ENCODE measurements around the gene TMEM14B.
"Not testable (repeated sequence)": the region's sequence is repeated elsewhere in the genome, so short reads cannot be mapped to it uniquely, and the experiment has no call there.

TMEM14B gene

DNA sequence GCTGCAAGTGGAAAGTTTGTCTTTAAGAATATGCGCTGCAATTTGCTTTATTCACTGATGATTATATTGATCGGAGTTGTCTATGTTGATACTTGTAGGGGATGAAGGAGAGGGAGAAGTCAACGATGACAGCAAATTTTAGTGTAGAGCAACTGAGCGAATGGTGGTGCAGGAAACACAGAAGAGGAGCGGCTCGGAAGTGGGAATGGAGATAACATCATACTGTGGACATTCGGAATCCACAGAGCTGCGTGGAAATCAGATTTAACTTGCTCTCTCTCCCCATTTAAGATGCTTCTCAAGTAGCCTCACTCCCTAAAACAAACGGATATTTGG, 722 bp upstream of the TMEM14B start:
- DNase-seq (ENCODE audit: low spot score): no peak

DNA sequence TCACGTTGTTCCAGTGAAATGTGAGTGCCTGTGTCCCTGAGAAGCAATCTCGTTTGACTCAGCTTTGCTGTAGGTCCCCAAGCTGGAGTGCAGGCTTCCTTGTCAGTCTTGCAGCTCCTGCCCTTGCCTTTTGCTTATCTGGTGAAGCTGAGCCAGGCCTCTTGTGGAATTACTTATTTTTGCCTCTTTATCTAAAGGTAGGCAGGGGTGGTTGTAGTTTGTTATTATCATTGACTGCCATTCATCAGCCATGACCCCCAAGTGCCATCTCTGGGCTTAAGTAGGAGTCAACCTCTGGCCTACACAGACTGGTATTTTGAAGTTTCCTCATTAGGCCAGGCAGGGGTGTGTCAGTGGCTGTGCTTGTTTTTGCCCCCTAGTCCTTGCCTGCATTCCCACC, 2.1 kb downstream of the TMEM14B start:
- no peak for DNase-seq (ENCODE audit: low spot score)

DNA sequence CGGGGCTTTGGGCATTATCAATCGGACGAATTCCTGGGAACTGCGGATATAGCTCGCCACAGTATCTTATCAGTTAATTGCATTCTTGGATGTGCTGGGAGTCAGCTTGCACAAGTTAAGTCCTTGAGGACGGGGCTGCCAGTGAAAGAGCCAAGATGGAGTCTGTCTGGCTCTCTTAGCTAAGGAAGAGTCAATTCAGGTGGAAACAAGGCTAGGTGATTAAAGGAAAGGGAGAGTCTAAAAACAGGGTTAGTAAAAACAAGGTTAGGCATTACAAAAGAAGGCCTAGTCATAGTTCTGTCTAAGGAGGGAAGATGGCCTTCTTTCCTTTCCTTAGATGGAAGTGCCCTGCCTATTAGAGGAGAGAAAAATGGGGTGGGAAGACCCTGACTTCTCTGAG, 3.0 kb downstream of the TMEM14B start:
- DNase-seq (ENCODE audit: low spot score): not testable (repeated sequence)

DNA sequence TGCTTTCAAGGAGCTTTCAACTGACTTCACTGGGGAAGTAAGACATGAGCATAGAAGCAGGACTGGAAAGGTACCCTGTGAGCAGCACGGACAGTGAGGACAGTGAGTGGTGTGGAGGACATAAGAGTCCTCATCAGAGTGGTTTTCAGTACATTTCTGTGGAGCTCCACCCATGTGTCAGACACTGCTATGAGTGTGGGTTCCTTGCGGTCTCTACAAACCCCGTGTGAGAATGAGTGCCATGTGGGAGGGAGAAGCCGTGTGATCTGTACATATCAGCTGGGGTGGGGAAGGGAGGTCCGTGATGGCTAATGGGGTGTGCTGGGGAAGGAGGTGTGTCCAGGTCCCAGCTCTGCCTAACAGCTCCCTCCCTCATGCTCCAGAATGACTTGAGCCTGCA, 4.2 kb downstream of the TMEM14B start:
- DNase-seq (ENCODE audit: low spot score): not testable (repeated sequence)

DNA sequence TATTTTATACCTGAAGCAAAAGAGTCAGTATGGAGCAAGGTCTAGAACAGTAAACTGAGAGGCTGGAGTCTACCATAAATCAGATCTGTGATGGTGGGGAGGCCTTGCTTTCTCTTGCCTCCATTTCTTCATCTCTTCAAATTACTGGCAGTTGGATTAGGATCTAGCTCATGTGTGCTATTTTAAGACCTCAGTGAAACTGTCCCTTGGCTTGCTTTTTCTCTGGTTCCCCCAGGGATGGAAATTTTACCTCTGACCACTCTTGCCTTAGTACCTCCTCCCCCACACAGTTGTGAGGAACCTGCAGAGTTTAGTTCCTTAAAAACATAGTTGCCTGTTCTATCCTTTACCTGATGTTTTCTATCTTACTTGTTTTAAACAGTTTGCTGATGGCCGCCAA, 8.5 kb downstream of the TMEM14B start:
- DNase-seq (ENCODE audit: low spot score): no peak

DNA sequence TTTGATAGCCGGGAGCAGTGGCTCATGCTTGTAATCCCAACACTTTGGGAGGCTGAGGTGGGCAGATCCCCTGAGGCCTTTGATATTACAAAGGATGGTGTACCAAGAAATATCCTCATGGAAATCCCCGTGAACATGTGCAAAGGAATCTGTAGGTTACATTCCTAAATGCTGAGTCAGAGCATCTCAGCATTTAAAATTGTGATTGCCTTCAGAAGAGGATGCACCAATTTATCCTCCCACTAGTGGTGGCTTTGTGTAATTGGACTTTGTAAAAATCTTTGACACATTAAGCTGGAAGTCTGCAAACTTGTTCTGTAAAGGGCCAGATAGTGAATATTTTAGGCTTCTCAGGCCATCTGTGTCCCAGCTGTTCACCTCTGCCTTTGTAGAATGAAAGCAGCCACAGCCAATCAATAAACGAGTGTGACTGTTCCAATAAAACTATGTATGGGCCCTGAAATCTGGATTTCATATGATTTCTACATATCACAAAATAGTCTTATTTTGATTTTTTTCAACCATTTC, 11.8 kb downstream of the TMEM14B start:
- DNase-seq (ENCODE audit: low spot score): peak; percentile 22

DNA sequence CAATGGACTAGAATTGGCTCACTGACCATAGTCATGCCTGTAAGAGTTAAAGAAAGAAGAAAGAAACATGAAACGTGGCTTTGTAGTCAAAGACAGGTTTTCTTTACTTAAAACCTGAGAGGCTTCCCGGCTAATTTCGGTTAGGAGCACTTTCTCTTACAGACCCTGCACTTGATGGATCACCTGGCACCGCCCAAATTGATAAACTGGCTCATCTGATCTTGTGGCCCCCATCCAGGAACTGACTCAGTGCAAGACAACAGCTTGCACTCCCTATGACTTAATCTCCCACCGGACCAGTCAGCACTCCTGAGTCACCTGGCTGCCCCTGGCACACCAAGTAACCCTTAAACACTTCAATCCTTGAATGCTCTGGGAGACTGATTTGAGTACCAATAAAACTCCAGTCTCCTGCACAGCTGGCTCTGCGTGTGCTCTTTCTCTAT, 12.3 kb downstream of the TMEM14B start:
- no peak for DNase-seq (ENCODE audit: low spot score)

DNA sequence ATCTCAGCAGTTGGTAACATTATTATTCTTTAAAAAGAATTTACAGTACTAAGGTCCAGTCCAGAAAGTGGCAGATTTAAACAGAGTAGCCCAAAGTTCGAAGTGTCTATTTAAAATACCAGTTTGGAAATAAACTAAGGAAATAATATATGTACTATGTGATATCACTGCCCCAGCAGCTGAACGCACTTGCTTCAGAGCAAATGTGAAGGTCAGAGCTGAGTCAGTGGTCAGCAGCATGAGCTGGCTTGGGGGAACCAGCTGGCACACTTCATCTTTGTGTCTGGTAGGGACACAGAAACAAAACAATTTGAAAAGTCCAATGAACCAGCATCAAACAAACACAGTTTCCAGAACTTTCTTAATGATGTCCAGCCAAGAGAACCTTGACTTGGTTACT, 15.4 kb downstream of the TMEM14B start:
- no peak for DNase-seq (ENCODE audit: low spot score)

DNA sequence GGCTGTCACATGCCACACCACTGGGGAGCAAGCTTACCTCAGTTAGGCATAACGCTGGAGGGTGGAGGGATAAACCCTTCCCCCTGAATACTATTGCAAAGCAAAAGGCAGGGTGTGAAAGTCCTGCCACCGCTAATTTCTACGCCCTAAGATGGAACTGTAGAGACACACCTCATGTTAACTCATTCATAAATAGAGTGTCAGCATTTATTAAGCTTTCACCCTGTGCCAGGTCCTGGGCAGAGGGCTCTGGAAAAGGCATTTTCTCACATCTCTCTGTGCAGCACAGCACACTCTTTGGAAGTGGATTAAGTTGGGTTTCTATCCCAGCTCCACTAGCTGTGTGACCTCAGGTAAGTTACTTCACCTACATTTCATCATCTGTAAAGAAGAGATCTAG, 21.8 kb downstream of the TMEM14B start:
- no peak for DNase-seq (ENCODE audit: low spot score)

DNA sequence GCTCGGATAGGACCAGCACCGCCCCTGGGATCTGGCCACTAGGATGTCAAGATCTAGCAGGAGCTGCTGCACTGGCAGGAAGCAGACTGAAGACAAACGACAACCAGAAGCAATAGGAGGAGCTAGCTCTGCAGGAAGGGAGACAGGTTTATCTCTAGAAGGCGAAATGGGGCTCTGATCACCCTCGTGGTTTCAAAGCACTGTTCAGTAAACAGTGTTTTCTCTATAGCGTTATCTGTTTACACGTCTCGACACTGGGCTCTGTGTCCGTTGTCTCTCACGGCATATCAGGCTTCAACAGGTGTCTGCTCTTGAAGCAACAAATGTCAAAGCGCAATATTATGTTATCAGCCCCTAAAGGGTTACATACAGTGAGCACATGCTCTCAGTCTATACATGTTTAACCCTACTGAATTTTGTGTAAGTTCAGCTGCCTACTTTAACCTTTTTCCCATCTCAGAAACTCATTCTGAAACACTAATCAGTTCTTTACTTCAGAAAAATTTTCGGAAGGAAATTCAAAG, 23.8 kb downstream of the TMEM14B start:
- DNase-seq (ENCODE audit: low spot score): no peak

DNA sequence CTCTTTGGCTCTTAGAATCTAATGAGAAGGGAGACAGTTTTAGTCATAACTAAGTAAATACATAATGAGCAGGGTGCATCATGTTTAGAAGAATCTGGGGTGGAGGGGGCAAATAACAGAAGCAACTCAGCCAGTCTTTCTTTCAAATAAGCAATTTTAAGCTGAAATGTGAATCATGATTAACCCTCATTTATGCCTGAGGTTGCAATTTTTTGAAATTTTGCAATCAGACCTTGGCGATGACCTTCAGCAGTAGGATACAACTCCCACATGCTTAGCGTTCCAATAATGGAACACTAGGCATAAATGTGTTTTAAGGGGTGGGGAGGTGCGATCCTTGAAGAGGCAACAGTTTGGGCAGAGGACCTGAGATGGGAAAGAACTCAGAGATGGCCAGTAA, 30.6 kb downstream of the TMEM14B start:
- DNase-seq (ENCODE audit: low spot score): no peak

DNA sequence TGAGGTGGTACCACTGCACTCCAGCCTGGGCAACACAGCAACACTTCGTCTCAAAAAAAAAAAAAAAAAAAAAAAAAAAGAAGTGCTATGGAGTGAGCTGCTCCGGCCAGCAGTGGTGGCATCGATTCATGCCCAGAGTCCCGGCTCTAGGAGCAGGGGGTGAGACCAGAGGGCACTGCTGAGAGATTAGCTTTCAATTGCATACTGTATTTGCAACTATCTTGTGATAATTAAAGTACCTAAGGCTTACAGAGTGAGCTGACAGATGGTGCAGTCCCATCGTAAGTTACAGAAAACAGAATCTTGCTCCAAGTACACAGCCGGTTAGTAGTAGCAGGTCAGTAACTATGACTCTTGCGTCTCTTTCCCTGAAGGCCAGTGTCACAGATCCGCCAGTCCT, 31.5 kb downstream of the TMEM14B start:
- DNase-seq (ENCODE audit: low spot score): no peak

DNA sequence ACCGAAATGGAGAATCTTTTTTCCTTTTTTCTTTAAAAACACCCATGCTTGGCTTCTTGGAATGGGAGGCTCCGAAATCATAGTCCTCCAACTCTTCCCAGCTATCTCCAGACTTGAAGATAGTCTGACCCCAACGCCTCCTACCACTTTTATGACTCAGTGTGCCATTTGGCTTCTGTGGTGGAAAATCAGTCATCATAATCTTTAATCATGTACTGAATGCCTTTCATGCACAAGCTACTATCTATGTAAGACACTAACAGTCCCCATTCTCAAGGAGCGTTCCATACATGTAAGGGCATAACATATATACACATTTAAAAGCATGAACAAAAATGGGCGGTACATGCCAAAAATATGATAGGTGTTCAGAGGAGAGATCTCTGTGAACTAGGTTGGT, 44.1 kb downstream of the TMEM14B start:
- DNase-seq (ENCODE audit: low spot score): no peak

DNA sequence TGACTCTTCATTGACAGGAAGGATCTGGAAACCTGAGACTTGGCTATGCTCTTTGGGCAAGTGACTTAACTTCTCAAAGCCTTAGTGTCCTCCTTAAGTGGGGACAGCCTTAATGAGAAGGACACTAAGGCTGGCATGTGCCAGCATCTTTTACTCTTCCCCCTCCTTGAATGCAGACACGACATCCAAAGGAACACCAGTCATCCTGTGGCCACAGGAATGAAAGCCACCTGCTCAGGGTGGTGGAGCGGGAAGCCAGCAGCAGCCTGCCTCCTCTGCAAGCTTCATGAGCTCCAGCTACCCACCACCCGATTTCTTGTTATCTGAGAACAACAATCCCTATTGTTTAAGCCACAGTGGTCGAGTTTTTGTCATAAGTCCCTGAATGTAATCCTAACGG, 44.5 kb downstream of the TMEM14B start:
- DNase-seq (ENCODE audit: low spot score): no peak

DNA sequence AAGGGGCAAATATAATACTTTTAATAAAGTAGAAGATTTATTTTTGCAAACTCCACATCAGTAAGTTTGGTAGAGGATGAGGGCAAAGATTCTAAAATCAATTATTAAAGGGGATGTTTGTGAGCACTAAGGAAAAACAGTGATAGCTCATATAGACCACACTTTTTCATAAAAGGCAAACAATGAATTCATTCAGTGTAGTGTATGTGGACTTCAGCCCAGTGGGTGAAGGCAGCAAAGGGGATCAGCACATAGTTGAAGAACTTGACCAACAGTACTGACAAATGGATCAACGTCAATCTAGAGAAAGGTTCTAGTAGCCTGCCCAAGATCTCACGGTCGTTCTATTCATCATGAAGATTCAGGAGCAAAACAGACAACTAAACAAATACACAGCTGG, 45.4 kb downstream of the TMEM14B start:
- no peak for DNase-seq (ENCODE audit: low spot score)

DNA sequence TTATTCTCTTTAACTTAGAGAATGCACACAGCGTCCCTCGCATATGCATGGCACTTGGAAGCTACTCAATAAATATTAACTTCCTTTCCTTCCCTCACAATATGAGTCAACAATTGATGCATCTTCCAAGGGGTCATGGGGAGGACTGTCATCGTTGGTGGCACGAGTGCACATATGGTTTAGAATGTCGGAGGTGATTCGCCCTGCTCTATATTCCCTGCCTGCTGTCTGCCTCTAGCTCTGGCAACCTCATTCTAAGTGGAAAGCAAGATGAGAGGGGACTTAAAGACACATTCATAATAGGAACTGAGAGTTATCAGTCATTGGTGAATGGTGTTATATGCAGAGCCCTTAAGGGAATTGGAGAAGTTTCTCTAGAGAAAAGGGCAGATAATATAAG, 46.1 kb downstream of the TMEM14B start:
- DNase-seq (ENCODE audit: low spot score): no peak

DNA sequence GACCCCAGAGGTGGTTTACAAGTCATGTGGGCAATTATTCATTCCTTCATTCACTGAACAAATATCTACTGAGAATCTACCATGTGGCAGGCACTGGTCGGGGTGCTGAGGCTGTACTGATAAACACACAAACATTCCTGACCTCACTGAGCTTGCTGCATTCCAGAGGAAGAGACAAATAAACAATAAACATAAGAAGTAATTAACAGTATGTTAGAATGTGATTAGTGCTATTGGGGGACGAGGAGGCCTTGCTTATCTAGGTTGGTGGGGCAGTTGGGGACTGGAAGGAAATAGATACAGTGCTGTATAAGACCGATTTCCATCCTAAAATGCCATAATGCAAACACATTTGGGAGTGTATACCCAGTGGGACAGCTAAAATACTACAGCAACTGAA, 46.6 kb downstream of the TMEM14B start:
- no peak for DNase-seq (ENCODE audit: low spot score)

DNA sequence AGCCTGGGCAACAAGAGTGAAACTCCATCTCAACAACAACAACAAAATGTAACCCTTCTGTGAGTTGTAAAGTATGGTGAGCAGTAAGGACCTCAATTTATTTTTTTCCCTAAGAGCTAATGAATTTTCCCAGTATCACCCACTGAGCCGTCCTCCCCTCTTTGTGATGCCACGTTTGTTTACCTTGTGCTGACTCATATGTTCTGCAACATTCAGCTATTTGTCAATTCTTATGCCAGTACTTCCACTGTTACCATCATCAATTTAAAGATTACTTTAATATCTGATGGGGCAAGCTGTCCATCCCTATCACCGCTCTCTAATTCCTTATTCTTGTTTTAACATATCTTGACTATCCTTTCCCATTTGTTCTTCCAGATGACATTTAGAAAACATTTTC, 53.2 kb downstream of the TMEM14B start:
- no peak for DNase-seq (ENCODE audit: low spot score)

DNA sequence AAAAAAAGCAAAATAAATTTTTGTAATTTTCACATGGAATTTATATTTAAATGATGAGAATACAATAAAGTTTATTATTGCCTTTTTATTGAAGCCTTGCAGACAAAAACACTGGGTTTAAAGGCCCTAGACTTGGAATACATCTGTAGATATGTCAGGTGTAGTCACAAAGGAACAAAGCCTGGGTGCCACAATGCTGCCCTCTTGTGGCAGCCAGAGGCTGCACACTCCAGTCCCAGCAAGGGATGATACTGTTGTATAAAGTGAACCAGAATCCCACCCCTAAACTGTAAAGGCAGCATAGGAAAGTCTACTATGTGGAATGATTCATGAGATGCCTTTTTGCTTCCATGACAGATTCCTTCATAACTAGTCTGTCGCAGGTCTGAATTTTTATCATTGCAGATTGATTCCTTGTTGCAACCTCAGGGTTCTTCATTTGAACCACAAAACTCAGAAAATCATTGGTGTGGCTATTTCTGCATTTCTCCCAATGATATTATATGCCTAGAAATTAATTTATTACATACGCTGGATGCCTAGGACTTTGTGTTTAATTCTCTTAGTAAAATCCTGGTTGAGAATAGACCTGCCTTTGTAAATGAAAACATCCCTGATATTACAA, 53.7 kb downstream of the TMEM14B start:
- peak; percentile 74 for DNase-seq (ENCODE audit: low spot score)

All from Ammon's horn (tissue), 1 donor.